SK-N-SH (cell line): ENCODE data around the gene LAP3. TPM values are rescaled to one million over a fixed set of nuclear protein-coding genes. Genes with fewer than 3 reads are reported as not detected.

Experiments used
- CTCF ChIA-PET: fragments of 300-600, 350-600 bp; formaldehyde crosslinking; extraction: SDS; loops from one replicate; lab custom pipeline; 2021; lab: Yijun Ruan, JAX
- POLR2A ChIA-PET: fragments of 350-600 bp; sonication (Branson Sonifier 250); formaldehyde crosslinking; extraction: SDS; loops from one replicate; lab custom pipeline; 2020; ENCODE audit warnings: antibody characterized with exemption, inconsistent platforms; lab: Yijun Ruan, JAX
- DNase-seq: peaks from one replicate; pipeline ENCODE4 v3.0.0; 2012
- H2AFZ ChIP-seq: fragments of 200-600 bp; sonication (generic); 2 replicates; pipeline ENCODE4 v1.8.1; 2016; ENCODE audit warnings: antibody characterized with exemption, mild to moderate bottlenecking, low read depth
- H3F3A ChIP-seq: fragments of 200-600 bp; sonication (generic); replicated peaks from 2 replicates; pipeline ENCODE3; 2016; ENCODE audit warnings: antibody characterized with exemption, mild to moderate bottlenecking; ENCODE audit not compliant: insufficient read depth
- H3K27ac ChIP-seq, 2 experiments: fragments of 200-500 bp in 1 of 2; fragments of 200-600 bp in 1 of 2; sonication (Bioruptor generic) in 1 of 2; sonication (generic), shearing (Covaris generic) in 1 of 2; 2 replicates each; pipeline versions ENCODE4 v1.5.1 to v1.6.1; 2014 to 2016; ENCODE audit warnings: low read depth in 2 of 2, inconsistent platforms in 1 of 2, low read length in 1 of 2, mild to moderate bottlenecking in 1 of 2, mixed read lengths in 1 of 2
- H3K27me3 ChIP-seq: fragments of 200-600 bp; sonication (generic), shearing (Covaris generic); 2 replicates; pipeline ENCODE4 v1.6.1; 2016; ENCODE audit warnings: mixed run types; ENCODE audit not compliant: insufficient read depth
- H3K36me3 ChIP-seq, 2 experiments: fragments of 200-500 bp in 1 of 2; fragments of 200-600 bp in 1 of 2; sonication (Bioruptor generic) in 1 of 2; sonication (generic) in 1 of 2; replicated peaks in 1 of 2; 2 replicates each; pipeline versions ENCODE3 to v1.5.1; 2014 to 2016; ENCODE audit warnings: low read length in 1 of 2, mild to moderate bottlenecking in 1 of 2; ENCODE audit not compliant: insufficient read depth in 2 of 2, control insufficient read depth in 1 of 2
- H3K4me1 ChIP-seq, 2 experiments: fragments of 200-500 bp in 1 of 2; fragments of 200-600 bp in 1 of 2; sonication (Bioruptor generic) in 1 of 2; sonication (generic), shearing (Covaris generic) in 1 of 2; 2 replicates each; pipeline versions ENCODE4 v1.5.1 to v1.6.1; 2014 to 2016; ENCODE audit warnings: low read depth in 1 of 2, low read length in 1 of 2, mixed run types in 1 of 2; ENCODE audit not compliant: insufficient read depth in 2 of 2, control insufficient read depth in 1 of 2
- H3K4me2 ChIP-seq: fragments of 200-600 bp; sonication (generic), shearing (Covaris generic); 2 replicates; pipeline ENCODE4 v1.6.1; 2017; ENCODE audit warnings: mixed run types
- H3K4me3 ChIP-seq, 2 experiments: fragments of 200-500 bp in 1 of 2; fragments of 200-600 bp in 1 of 2; sonication (Bioruptor generic) in 1 of 2; sonication (generic), shearing (Covaris generic) in 1 of 2; 2 replicates each; pipeline versions ENCODE4 v1.5.1 to v1.8.1; 2014 to 2016; ENCODE audit warnings: low read depth in 2 of 2, inconsistent platforms in 1 of 2, low read length in 1 of 2, mild to moderate bottlenecking in 1 of 2, mixed read lengths in 1 of 2, moderate library complexity in 1 of 2
- H3K79me2 ChIP-seq: fragments of 200-600 bp; sonication (generic); 2 replicates; pipeline ENCODE4 v1.8.1; 2017; ENCODE audit warnings: mild to moderate bottlenecking; ENCODE audit not compliant: insufficient read depth
- H3K9ac ChIP-seq: fragments of 200-600 bp; sonication (generic); 2 replicates; pipeline ENCODE4 v1.6.1; 2017; ENCODE audit warnings: mixed run types
- H3K9me2 ChIP-seq: fragments of 200-600 bp; sonication (generic); 2 replicates; pipeline ENCODE4 v1.6.1; 2017; ENCODE audit warnings: mixed run types
- H3K9me3 ChIP-seq: fragments of 200-600 bp; sonication (generic); 2 replicates; pipeline ENCODE4 v1.6.1; 2017; ENCODE audit warnings: mixed run types, mild to moderate bottlenecking, moderate library complexity
- H4K20me1 ChIP-seq: fragments of 200-600 bp; sonication (generic); 2 replicates; pipeline ENCODE4 v1.6.1; 2017; ENCODE audit warnings: mild to moderate bottlenecking, mixed run types; ENCODE audit not compliant: insufficient read depth
- CHD2 ChIP-seq: fragments of 150-350 bp; IDR thresholded peaks from 2 replicates; pipeline ENCODE4 v1.6.1; 2018; ENCODE audit warnings: low read length; ENCODE audit not compliant: partially characterized antibody
- ELF1 ChIP-seq: IDR thresholded peaks from 2 replicates; pipeline ENCODE4 v1.4.0; 2012
- EP300 ChIP-seq, 2 experiments: IDR thresholded peaks; 2 replicates each; pipeline versions ENCODE4 v1.4.0 to v1.6.1; 2012; ENCODE audit warnings: borderline replicate concordance in 1 of 2, low read depth in 1 of 2, low read length in 1 of 2
- FOSL2 ChIP-seq: IDR thresholded peaks from 2 replicates; pipeline ENCODE4 v1.4.0; 2012; ENCODE audit warnings: low read depth, mild to moderate bottlenecking, moderate library complexity, borderline replicate concordance
- FOXJ3 ChIP-seq: sonication (generic); formaldehyde crosslinking; IDR thresholded peaks from 2 replicates; pipeline ENCODE4 v1.5.1; 2020; ENCODE audit warnings: mild to moderate bottlenecking, missing genetic modification reagents
- FOXM1 ChIP-seq: IDR thresholded peaks from 2 replicates; pipeline ENCODE4 v1.4.0; 2012; ENCODE audit warnings: low read depth, mild to moderate bottlenecking
- GATA2 ChIP-seq: sonication (generic); formaldehyde crosslinking; IDR thresholded peaks from 2 replicates; pipeline ENCODE4 v1.5.0; 2020; ENCODE audit warnings: mild to moderate bottlenecking, missing genetic modification reagents
- IRF3 ChIP-seq: fragments of 150-350 bp; IDR thresholded peaks from 2 replicates; pipeline ENCODE4 v1.6.1; 2016; ENCODE audit warnings: mild to moderate bottlenecking, low read depth, low read length
- JUND ChIP-seq: IDR thresholded peaks from 2 replicates; pipeline ENCODE4 v1.4.0; 2012
- MAX ChIP-seq: IDR thresholded peaks from 2 replicates; pipeline ENCODE4 v1.4.0; 2012; ENCODE audit warnings: low read depth
- MEF2A ChIP-seq: IDR thresholded peaks from 2 replicates; pipeline ENCODE4 v1.4.0; 2012; ENCODE audit warnings: low read depth, borderline replicate concordance
- MXI1 ChIP-seq: IDR thresholded peaks from 2 replicates; pipeline ENCODE4 v1.6.1; 2012; ENCODE audit warnings: mild to moderate bottlenecking, low read depth, low read length, improper control_type of control experiment
- RCOR1 ChIP-seq: fragments of 150-350 bp; IDR thresholded peaks from 2 replicates; pipeline ENCODE4 v1.6.1; 2017; ENCODE audit warnings: antibody characterized with exemption, low read length
- RFX5 ChIP-seq: IDR thresholded peaks from 2 replicates; pipeline ENCODE4 v1.6.1; 2012; ENCODE audit warnings: mild to moderate bottlenecking, improper control_type of control experiment, low read length
- RXRA ChIP-seq: IDR thresholded peaks from 2 replicates; pipeline ENCODE4 v1.4.0; 2012; ENCODE audit warnings: low read depth, mild to moderate bottlenecking, borderline replicate concordance
- SIN3A ChIP-seq: IDR thresholded peaks from 2 replicates; pipeline ENCODE4 v1.6.1; 2012; ENCODE audit warnings: low read depth, mild to moderate bottlenecking, low read length, moderate library complexity, borderline replicate concordance
- SMC3 ChIP-seq: IDR thresholded peaks from 2 replicates; pipeline ENCODE4 v1.6.1; 2012; ENCODE audit warnings: low read depth, low read length, improper control_type of control experiment
- TAF1 ChIP-seq: IDR thresholded peaks from 2 replicates; pipeline ENCODE4 v1.6.1; 2012; ENCODE audit warnings: low read depth, mild to moderate bottlenecking, low read length, moderate library complexity, borderline replicate concordance
- TCF12 ChIP-seq: IDR thresholded peaks from 2 replicates; pipeline ENCODE4 v1.4.0; 2012
- TEAD4 ChIP-seq: IDR thresholded peaks from 2 replicates; pipeline ENCODE4 v1.4.0; 2012; ENCODE audit warnings: mild to moderate bottlenecking, borderline replicate concordance; ENCODE audit not compliant: insufficient read depth
- YY1 ChIP-seq: IDR thresholded peaks from 2 replicates; pipeline ENCODE4 v1.4.0; 2012; ENCODE audit warnings: low read depth, mild to moderate bottlenecking
- WGBS: methylation state at CpG from one replicate; pipeline ENCODE4 v1.1.6; 2017; ENCODE audit warnings: low lambda C conversion rate; 5-methylcytosine and 5-hydroxymethylcytosine counted together
- polyA plus RNA-seq, 3 experiments: library from polyadenylated mRNA; depleted of rRNA; stranded (reverse); fragments of >200 nt; gene quantifications; 2 replicates each; pipeline ENCODE4 v1.2.3, GENCODE V29; 2012
- TF ChIP-seq, protein P1 (sequence below): IDR thresholded peaks from 2 replicates; pipeline ENCODE4 v1.4.0; 2012; ENCODE audit warnings: low read depth, borderline replicate concordance
- TF ChIP-seq, protein P2 (sequence below): IDR thresholded peaks from 2 replicates; pipeline ENCODE4; 2012
- TF ChIP-seq, protein P3 (sequence below): fragments of 150-350 bp; IDR thresholded peaks from 2 replicates; pipeline ENCODE4 v1.6.1; 2017; ENCODE audit warnings: antibody characterized with exemption, low read length, low read depth, borderline replicate concordance

The LAP3 gene
- polyA plus RNA-seq, 1 of the 3 experiments (the other 2 are of a cell fraction): 53.2 TPM

DNA sequence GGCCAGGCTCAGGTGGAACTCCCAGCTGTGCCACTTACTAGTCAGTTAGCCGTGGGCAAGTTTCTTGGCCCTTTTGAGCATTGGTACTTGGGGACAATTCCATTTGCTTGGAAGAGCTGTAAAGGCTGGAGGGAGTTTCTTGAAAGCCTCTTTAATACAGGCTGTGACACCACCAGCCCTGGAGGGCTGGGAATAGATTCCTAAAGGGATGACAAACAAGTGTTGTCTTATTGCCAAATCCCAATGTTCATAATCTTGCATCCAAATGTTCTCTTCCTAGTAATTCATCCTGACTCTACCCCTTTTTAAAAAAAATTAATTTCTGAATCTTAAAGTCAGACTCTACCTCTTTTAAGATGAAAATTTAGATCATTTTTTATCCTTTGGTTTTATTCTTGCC lies 22.8 kb downstream of the LAP3 start:
- no peak overlapping the region for H3K4me2 ChIP-seq
- WGBS: 88% methylated on average over 1 of the region's 1 CpG
- no peak for TF ChIP-seq FOXM1
- no peak for TF ChIP-seq MEF2A
- TF ChIP-seq RCOR1: no peak
- TF ChIP-seq EP300 (IDR thresholded peaks at IDR 0.05; ENCODE audit: borderline replicate concordance in 1 of 2, low read depth in 1 of 2, low read length in 1 of 2): no peak
- TF ChIP-seq TCF12: no peak
- TF ChIP-seq GATA2 (CRISPR knock-in tag): no peak
- TF ChIP-seq CHD2: no peak
- no peak for TF ChIP-seq TAF1
- TF ChIP-seq SIN3A: no peak
- TF ChIP-seq, protein P1, sequence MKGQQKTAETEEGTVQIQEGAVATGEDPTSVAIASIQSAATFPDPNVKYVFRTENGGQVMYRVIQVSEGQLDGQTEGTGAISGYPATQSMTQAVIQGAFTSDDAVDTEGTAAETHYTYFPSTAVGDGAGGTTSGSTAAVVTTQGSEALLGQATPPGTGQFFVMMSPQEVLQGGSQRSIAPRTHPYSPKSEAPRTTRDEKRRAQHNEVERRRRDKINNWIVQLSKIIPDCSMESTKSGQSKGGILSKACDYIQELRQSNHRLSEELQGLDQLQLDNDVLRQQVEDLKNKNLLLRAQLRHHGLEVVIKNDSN: no peak
- no peak for TF ChIP-seq ELF1
- no peak for TF ChIP-seq TEAD4
- TF ChIP-seq RFX5: no peak
- TF ChIP-seq RXRA: no peak
- TF ChIP-seq FOSL2: no peak
- TF ChIP-seq, protein P2, sequence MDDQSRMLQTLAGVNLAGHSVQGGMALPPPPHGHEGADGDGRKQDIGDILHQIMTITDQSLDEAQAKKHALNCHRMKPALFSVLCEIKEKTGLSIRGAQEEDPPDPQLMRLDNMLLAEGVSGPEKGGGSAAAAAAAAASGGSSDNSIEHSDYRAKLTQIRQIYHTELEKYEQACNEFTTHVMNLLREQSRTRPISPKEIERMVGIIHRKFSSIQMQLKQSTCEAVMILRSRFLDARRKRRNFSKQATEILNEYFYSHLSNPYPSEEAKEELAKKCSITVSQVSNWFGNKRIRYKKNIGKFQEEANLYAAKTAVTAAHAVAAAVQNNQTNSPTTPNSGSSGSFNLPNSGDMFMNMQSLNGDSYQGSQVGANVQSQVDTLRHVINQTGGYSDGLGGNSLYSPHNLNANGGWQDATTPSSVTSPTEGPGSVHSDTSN: no peak
- no peak for TF ChIP-seq MXI1
- TF ChIP-seq FOXJ3 (CRISPR knock-in tag): no peak
- no peaks in the 10 kb centered on the region for H4K20me1 ChIP-seq
- H3K79me2 ChIP-seq: no peaks in the 10 kb centered on the region
- no peaks in the 10 kb centered on the region for H3K27me3 ChIP-seq
- H3K4me1 ChIP-seq: no peaks in the 10 kb centered on the region
- H3F3A ChIP-seq: no peaks in the 10 kb centered on the region
- CTCF ChIA-PET: interaction anchor here (1.0 to 1.1 kb wide), 3 partner anchors 10 to 61 kb away, joined by 3 to 4 read pairs (median 3); no protein-coding TSS in a partner anchor
- no peaks in the 10 kb centered on the region for H3K9me2 ChIP-seq
- H3K4me3 ChIP-seq: no peak overlapping the region
- H3K9ac ChIP-seq: no peak overlapping the region
- no peak overlapping the region for H2AFZ ChIP-seq
- H3K9me3 ChIP-seq: no peaks in the 10 kb centered on the region
- H3K36me3 ChIP-seq: peaks cover 14 to 51% of the 10 kb centered on the region in 2 experiments
- H3K27ac ChIP-seq: no peak overlapping the region
- DNase-seq: no peak
- POLR2A ChIA-PET: no interaction called here

DNA sequence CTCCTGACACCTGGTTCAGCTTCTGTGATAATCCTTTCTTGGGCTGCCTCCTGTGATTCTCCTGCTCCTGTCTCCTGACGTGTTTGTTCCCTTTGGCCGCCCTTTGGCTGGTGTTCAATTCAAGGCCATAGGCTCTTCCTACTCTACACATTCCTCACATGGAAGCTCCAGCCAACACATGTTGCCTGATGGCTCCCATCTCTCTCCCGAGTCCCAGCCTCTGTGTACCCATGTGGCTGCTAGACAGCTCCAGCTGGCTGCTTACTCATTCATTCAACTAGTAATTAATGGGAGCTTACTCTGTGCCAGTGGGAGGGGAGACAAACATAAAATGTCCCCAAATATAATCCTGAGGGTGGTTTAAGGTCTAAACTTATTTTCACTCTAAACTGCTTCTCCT lies 28.2 kb downstream of the LAP3 start:
- Histone ChIP-seq H4K20me1 (no peaks in the 10 kb centered on the region), H2AFZ (no peak overlapping the region), H3K4me3 (no peak overlapping the region), H3K4me1 (no peaks in the 10 kb centered on the region), H3K9me3 (no peaks in the 10 kb centered on the region), H3K9ac (no peak overlapping the region), H3F3A (no peaks in the 10 kb centered on the region), H3K27me3 (no peaks in the 10 kb centered on the region), H3K4me2 (no peak overlapping the region), H3K27ac (no peak overlapping the region), H3K36me3 (peaks cover 8 to 42% of the 10 kb centered on the region in 2 experiments), H3K79me2 (no peaks in the 10 kb centered on the region), H3K9me2 (no peaks in the 10 kb centered on the region)
- DNase-seq: no peak
- WGBS: 85% methylated on average over 3 of the region's 3 CpGs
- ChIA-PET POLR2A (interaction anchor here (0.9 kb wide), 1 partner anchor 9 kb away, joined by 3 read pairs; the partner anchor contains the start of gene MED28), CTCF (interaction anchor here (1.1 kb wide), 1 partner anchor 10 kb away, joined by 3 read pairs; no protein-coding TSS in a partner anchor)
- TF ChIP-seq IRF3: no peak
- TF ChIP-seq RFX5: no peak
- TF ChIP-seq MAX: no peak
- no peak for TF ChIP-seq TCF12
- TF ChIP-seq MEF2A: no peak
- no peak for TF ChIP-seq TEAD4
- TF ChIP-seq SMC3: no peak
- no peak for TF ChIP-seq GATA2 (CRISPR knock-in tag)
- TF ChIP-seq SIN3A: no peak
- no peak for TF ChIP-seq FOSL2
- TF ChIP-seq ELF1: no peak
- TF ChIP-seq, protein P3, sequence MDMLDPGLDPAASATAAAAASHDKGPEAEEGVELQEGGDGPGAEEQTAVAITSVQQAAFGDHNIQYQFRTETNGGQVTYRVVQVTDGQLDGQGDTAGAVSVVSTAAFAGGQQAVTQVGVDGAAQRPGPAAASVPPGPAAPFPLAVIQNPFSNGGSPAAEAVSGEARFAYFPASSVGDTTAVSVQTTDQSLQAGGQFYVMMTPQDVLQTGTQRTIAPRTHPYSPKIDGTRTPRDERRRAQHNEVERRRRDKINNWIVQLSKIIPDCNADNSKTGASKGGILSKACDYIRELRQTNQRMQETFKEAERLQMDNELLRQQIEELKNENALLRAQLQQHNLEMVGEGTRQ: no peak
- no peak for TF ChIP-seq RXRA
- no peak for TF ChIP-seq JUND
- TF ChIP-seq MXI1: no peak
- TF ChIP-seq YY1: no peak
